Activated CD4-positive, alpha-beta T cell treated with anti-CD3 and anti-CD28 coated beads, Interleukin-2, amount 10 ng/mL, durations not matched to agents 7 days and 5 days (primary cell): Measurements from ENCODE around the gene SAA2. TPM values are rescaled to one million over a fixed set of nuclear protein-coding genes. Genes with fewer than 3 reads are reported as not detected.
A peak's percentile ranks its signal among the peaks of the same experiment; 100 is the strongest.
"Not testable (repeated sequence)": the region's sequence is repeated elsewhere in the genome, so short reads cannot be mapped to it uniquely, and the experiment has no call there.

Experiments used
- CTCF ChIA-PET: fragments of 350-600 bp; sonication (Branson Sonifier 250); formaldehyde crosslinking; loops from one replicate; lab custom pipeline; 2021; ENCODE audit warnings: antibody characterized with exemption; lab: Charles Lee
- POLR2A ChIA-PET: fragments of 350-600 bp; sonication (Branson Sonifier 250); formaldehyde crosslinking; loops from one replicate; lab custom pipeline; 2021; ENCODE audit warnings: antibody characterized with exemption; lab: Charles Lee
- DNase-seq: peaks from one replicate; pipeline ENCODE4 v3.0.0-alpha.2; 2020
- H3K27ac Mint-ChIP-seq: one replicate; pipeline ENCODE4 v1.8.0; 2021; ENCODE audit warnings: mild to moderate bottlenecking, moderate library complexity, mixed read lengths
- H3K27me3 Mint-ChIP-seq: one replicate; pipeline ENCODE4 v1.8.0; 2021; ENCODE audit warnings: mixed read lengths
- H3K36me3 Mint-ChIP-seq: one replicate; pipeline ENCODE4 v1.8.0; 2021; ENCODE audit warnings: low read depth, mixed read lengths
- H3K4me1 Mint-ChIP-seq: one replicate; pipeline ENCODE4 v1.8.0; 2021; ENCODE audit warnings: mixed read lengths
- H3K4me3 Mint-ChIP-seq: one replicate; pipeline ENCODE4 v1.8.0; 2021; ENCODE audit warnings: mild to moderate bottlenecking, moderate library complexity, mixed read lengths
- H3K9me3 Mint-ChIP-seq: one replicate; pipeline ENCODE4 v1.8.0; 2021; ENCODE audit warnings: mixed read lengths
- total RNA-seq, 2 experiments: library from RNA; stranded (reverse); gene quantifications; one replicate each; pipeline ENCODE4 v1.2.3, GENCODE V29; 2021

The SAA2 gene
- total RNA-seq, 2 experiments from 2014 or later, result 0.27 TPM; not detected in 1

GRCh38 chr11:18209058-18209457, 39.4 kb downstream of the SAA2 start:
- DNase-seq, result no peak
- no peaks in the 10 kb centered on the region for H3K9me3 Mint-ChIP-seq
- POLR2A ChIA-PET, result no interaction called here
- H3K36me3 Mint-ChIP-seq, result no peaks in the 10 kb centered on the region
- CTCF ChIA-PET, result no interaction called here
- peaks cover 58% of the 10 kb centered on the region for H3K27me3 Mint-ChIP-seq
- no peak overlapping the region for H3K4me3 Mint-ChIP-seq
- no peaks in the 10 kb centered on the region for H3K4me1 Mint-ChIP-seq
- H3K27ac Mint-ChIP-seq, result no peak overlapping the region

- no peaks in the 10 kb centered on the region for H3K9me3 Mint-ChIP-seq
Measured at GRCh38 chr11:18204771-18205170, 43.7 kb downstream of the SAA2 start.

GRCh38 chr11:18204220-18204619, 44.2 kb downstream of the SAA2 start:
- no peaks in the 10 kb centered on the region for H3K36me3 Mint-ChIP-seq
- no peak overlapping the region for H3K27ac Mint-ChIP-seq
- peaks cover 51% of the 10 kb centered on the region for H3K27me3 Mint-ChIP-seq
- no peaks in the 10 kb centered on the region for H3K4me1 Mint-ChIP-seq
- DNase-seq, result no peak
- CTCF ChIA-PET, result no interaction called here
- H3K4me3 Mint-ChIP-seq, result no peak overlapping the region
- POLR2A ChIA-PET, result no interaction called here
- H3K9me3 Mint-ChIP-seq, result no peaks in the 10 kb centered on the region

More at GRCh38 chr11:18204771-18205170, 43.7 kb downstream of the SAA2 start:
- no peaks in the 10 kb centered on the region for H3K36me3 Mint-ChIP-seq
- H3K4me1 Mint-ChIP-seq, result no peaks in the 10 kb centered on the region
- POLR2A ChIA-PET, result no interaction called here
- CTCF ChIA-PET, result no interaction called here
- H3K27ac Mint-ChIP-seq, result no peak overlapping the region
- H3K4me3 Mint-ChIP-seq, result no peak overlapping the region
- DNase-seq, result no peak
- H3K27me3 Mint-ChIP-seq, result peaks cover 55% of the 10 kb centered on the region

- Mint-ChIP-seq H3K27me3 (peaks cover 49% of the 10 kb centered on the region), H3K36me3 (no peaks in the 10 kb centered on the region), H3K9me3 (no peaks in the 10 kb centered on the region), H3K4me1 (no peaks in the 10 kb centered on the region), H3K4me3 (no peak overlapping the region), H3K27ac (no peak overlapping the region)
- DNase-seq, result peak; percentile 8
- POLR2A ChIA-PET, result no interaction called here
- CTCF ChIA-PET, result interaction anchor here (0.6 kb wide), 1 partner anchor 89 kb away, joined by 4 read pairs; no protein-coding TSS in a partner anchor
Measured at GRCh38 chr11:18203723-18204122, 44.7 kb downstream of the SAA2 start.

- not testable (repeated sequence) for H3K36me3 Mint-ChIP-seq
- H3K27me3 Mint-ChIP-seq, result peaks cover 22% of the 10 kb centered on the region
Measured at GRCh38 chr11:18197738-18198137, 50.7 kb downstream of the SAA2 start.

GRCh38 chr11:18196532-18196931, 51.9 kb downstream of the SAA2 start:
- POLR2A ChIA-PET, result no interaction called here
- Mint-ChIP-seq H3K4me1 (no peaks in the 10 kb centered on the region), H3K27ac (no peak overlapping the region), H3K4me3 (no peak overlapping the region), H3K9me3 (no peaks in the 10 kb centered on the region), H3K36me3 (no peaks in the 10 kb centered on the region), H3K27me3 (peaks cover 26% of the 10 kb centered on the region)
- CTCF ChIA-PET, result no interaction called here
- no peak for DNase-seq

More at GRCh38 chr11:18197738-18198137, 50.7 kb downstream of the SAA2 start:
- H3K27ac Mint-ChIP-seq, POLR2A ChIA-PET, CTCF ChIA-PET, H3K9me3 Mint-ChIP-seq, DNase-seq, H3K4me3 Mint-ChIP-seq, H3K4me1 Mint-ChIP-seq: not testable (repeated sequence)

Other genes starting within 250 kb of the SAA2 start
- 10 to 100 TPM; 33.7 to 33.9 TPM for gene SERGEF, start 235.6 kb downstream of the SAA2 start, total RNA-seq
- gene TPH1, start 202.4 kb downstream of the SAA2 start, total RNA-seq, result under 1 TPM; 0.23 to 0.35 TPM
- 10 to 100 TPM; 25.2 to 26.6 TPM for gene SAAL1, start 142.6 kb downstream of the SAA2 start, total RNA-seq
- not detected for gene MRGPRX3, start 116.1 kb downstream of the SAA2 start, total RNA-seq
- not detected for gene MRGPRX4, start 75.8 kb downstream of the SAA2 start, total RNA-seq
- gene SAA4, start 11.9 kb downstream of the SAA2 start, total RNA-seq, result not detected
- not detected for gene SAA1, start 17.6 kb upstream of the SAA2 start, total RNA-seq
- 10 to 100 TPM; 17.6 TPM for gene HPS5, start 73.5 kb upstream of the SAA2 start, total RNA-seq
- gene GTF2H1, start 73.9 kb upstream of the SAA2 start, total RNA-seq, result 10 to 100 TPM; 50.6 to 57.6 TPM
- gene LDHA, start 145.9 kb upstream of the SAA2 start, total RNA-seq, result 100 to 1,000 TPM; 879 to 948 TPM
- not detected for gene LDHC, start 163.7 kb upstream of the SAA2 start, total RNA-seq
- under 1 TPM in 1 of 2 experiments, not detected in 1; 0.15 TPM for gene LDHAL6A, start 207.2 kb upstream of the SAA2 start, total RNA-seq